Neural cell (in vitro differentiated cells): Measurements from ENCODE around the gene CPZ.

Experiments used
- EP300 ChIP-seq: fragments of 450-650 bp; conservative IDR thresholded peaks from 2 replicates; pipeline ENCODE4 v1.6.1; 2014; ENCODE audit warnings: antibody characterized with exemption, mild to moderate bottlenecking, moderate library complexity; ENCODE audit not compliant: poor library complexity, severe bottlenecking
- EZH2 ChIP-seq: fragments of 200-600, 300-800 bp; shearing (Covaris generic), sonication (generic); IDR thresholded peaks from 2 replicates; pipeline ENCODE4 v1.6.1; 2014; ENCODE audit warnings: antibody characterized with exemption, low read length, borderline replicate concordance, mild to moderate bottlenecking; ENCODE audit not compliant: insufficient read depth, poor library complexity, severe bottlenecking
- POLR2AphosphoS5 ChIP-seq: IDR thresholded peaks from 2 replicates; pipeline ENCODE4 v1.6.1; 2012
- RAD21 ChIP-seq: fragments of 450-650 bp; conservative IDR thresholded peaks from 2 replicates; pipeline ENCODE4 v1.6.1; 2014; ENCODE audit warnings: antibody characterized with exemption, mild to moderate bottlenecking, moderate library complexity
- SMC3 ChIP-seq: fragments of 450-650 bp; conservative IDR thresholded peaks from 2 replicates; pipeline ENCODE4 v1.6.1; 2014; ENCODE audit warnings: antibody characterized with exemption, mild to moderate bottlenecking, moderate library complexity; ENCODE audit not compliant: poor library complexity
- TF ChIP-seq, protein P1 (sequence below): fragments of 450-650 bp; IDR thresholded peaks from 2 replicates; pipeline ENCODE4 v1.5.1; 2014; ENCODE audit warnings: antibody characterized with exemption, mild to moderate bottlenecking, moderate library complexity; ENCODE audit not compliant: poor library complexity, severe bottlenecking
- TF ChIP-seq, protein P2 (sequence below): IDR thresholded peaks from 2 replicates; pipeline ENCODE4 v1.6.1; 2012; ENCODE audit warnings: borderline replicate concordance

DNA sequence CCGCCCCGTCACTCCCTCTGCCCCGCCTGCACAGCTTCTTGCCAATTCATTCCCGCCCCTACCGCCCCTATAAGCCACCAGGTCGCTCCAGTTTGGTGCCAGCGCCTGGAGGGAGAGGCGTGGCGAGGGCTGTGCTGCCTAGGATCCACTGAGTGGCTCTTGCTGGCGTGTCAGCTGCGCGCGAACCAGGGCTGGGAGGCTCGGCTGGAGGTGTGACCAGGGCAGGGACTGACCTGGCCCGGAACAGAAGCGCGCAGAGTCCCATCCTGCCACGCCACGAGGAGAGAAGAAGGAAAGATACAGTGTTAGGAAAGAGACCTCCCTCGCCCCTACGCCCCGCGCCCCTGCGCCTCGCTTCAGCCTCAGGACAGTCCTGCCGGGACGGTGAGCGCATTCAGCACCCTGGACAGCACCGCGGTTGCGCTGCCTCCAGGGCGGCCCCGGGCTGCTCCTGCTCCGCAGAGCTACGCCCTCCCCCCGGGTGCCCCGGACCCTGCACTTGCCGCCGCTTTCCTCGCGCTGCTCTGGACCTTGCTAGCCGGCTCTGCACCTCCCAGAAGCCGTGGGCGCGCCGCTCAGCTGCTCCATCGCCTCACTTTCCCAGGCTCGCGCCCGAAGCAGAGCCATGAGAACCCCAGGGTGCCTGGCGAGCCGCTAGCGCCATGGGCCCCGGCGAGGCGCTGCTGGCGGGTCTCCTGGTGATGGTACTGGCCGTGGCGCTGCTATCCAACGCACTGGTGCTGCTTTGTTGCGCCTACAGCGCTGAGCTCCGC lies 12.1 kb upstream of the CPZ start, which contains the start of gene GPR78:
- TF ChIP-seq POLR2AphosphoS5 (no peak), EZH2 (no peak), EP300 (no peak), SMC3 (no peak), RAD21 (no peak)
- TF ChIP-seq, protein P1, sequence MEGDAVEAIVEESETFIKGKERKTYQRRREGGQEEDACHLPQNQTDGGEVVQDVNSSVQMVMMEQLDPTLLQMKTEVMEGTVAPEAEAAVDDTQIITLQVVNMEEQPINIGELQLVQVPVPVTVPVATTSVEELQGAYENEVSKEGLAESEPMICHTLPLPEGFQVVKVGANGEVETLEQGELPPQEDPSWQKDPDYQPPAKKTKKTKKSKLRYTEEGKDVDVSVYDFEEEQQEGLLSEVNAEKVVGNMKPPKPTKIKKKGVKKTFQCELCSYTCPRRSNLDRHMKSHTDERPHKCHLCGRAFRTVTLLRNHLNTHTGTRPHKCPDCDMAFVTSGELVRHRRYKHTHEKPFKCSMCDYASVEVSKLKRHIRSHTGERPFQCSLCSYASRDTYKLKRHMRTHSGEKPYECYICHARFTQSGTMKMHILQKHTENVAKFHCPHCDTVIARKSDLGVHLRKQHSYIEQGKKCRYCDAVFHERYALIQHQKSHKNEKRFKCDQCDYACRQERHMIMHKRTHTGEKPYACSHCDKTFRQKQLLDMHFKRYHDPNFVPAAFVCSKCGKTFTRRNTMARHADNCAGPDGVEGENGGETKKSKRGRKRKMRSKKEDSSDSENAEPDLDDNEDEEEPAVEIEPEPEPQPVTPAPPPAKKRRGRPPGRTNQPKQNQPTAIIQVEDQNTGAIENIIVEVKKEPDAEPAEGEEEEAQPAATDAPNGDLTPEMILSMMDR = no peak
- TF ChIP-seq, protein P2, sequence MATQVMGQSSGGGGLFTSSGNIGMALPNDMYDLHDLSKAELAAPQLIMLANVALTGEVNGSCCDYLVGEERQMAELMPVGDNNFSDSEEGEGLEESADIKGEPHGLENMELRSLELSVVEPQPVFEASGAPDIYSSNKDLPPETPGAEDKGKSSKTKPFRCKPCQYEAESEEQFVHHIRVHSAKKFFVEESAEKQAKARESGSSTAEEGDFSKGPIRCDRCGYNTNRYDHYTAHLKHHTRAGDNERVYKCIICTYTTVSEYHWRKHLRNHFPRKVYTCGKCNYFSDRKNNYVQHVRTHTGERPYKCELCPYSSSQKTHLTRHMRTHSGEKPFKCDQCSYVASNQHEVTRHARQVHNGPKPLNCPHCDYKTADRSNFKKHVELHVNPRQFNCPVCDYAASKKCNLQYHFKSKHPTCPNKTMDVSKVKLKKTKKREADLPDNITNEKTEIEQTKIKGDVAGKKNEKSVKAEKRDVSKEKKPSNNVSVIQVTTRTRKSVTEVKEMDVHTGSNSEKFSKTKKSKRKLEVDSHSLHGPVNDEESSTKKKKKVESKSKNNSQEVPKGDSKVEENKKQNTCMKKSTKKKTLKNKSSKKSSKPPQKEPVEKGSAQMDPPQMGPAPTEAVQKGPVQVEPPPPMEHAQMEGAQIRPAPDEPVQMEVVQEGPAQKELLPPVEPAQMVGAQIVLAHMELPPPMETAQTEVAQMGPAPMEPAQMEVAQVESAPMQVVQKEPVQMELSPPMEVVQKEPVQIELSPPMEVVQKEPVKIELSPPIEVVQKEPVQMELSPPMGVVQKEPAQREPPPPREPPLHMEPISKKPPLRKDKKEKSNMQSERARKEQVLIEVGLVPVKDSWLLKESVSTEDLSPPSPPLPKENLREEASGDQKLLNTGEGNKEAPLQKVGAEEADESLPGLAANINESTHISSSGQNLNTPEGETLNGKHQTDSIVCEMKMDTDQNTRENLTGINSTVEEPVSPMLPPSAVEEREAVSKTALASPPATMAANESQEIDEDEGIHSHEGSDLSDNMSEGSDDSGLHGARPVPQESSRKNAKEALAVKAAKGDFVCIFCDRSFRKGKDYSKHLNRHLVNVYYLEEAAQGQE = peak; percentile 89
